ENCODE data around the gene NUPR1. TPM values are rescaled to one million over a fixed set of nuclear protein-coding genes. Genes with fewer than 3 reads are reported as not detected.

The NUPR1 gene
- total RNA-seq, 1 donor from 2014 or later = not detected

DNA sequence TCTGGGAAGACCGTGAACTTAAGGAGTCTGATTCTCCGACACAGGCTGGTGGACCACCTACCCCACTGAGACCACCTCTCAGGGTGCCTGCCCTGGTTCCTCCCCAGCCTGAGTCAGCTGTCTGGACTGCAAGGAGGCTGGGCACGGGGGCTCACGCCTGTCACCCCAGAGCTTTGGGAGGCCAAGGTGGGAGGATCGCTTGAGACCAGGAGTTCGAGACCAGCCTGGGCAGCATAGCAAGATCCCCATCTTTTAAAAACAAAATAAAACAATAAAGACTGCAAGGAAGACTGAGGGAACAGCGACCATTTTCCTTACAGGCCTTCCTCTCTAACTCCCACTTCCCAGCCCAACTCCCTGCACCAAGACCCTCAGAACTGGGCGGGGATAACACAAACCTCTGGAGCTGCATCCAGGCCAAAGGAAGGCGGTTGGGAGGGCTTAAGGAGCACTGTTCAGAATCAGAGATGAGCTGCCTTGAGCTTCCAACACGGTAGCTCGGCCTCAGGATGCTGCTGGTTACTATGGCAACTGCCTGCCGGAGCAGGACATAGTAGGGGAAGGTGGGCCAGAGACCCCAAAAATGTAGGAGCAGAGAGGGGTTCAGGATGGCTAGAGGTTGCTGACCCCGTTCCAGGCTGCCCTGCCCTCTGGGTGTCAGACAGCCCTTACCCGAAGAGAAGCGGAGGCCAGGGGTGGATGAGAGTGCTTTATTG lies 40.0 kb downstream of the NUPR1 start:
- Histone ChIP-seq H2AFZ (replicated peaks) (no peak overlapping the region), H3K9ac (no peak overlapping the region), H3K4me2 (no peak overlapping the region), H3K27ac (no peak overlapping the region), H3F3A (ENCODE audit: low read depth) (no peaks in the 10 kb centered on the region), H3K4me3 (no peak overlapping the region), H4K20me1 (ENCODE audit: low read depth) (no peaks in the 10 kb centered on the region), H3K36me3 (no peaks in the 10 kb centered on the region), H3K27me3 (no peaks in the 10 kb centered on the region), H3K79me2 (ENCODE audit: low read depth) (no peaks in the 10 kb centered on the region), H3K9me3 (ENCODE audit: low read depth) (no peaks in the 10 kb centered on the region), H3K4me1 (no peaks in the 10 kb centered on the region)
- Mint-ChIP-seq H3K4me3 (no peak overlapping the region), H3K27me3 (ENCODE audit: insufficient read depth, low read depth) (peaks cover 11% of the 10 kb centered on the region), H3K4me1 (peaks cover 5% of the 10 kb centered on the region), H3K27ac (no peak overlapping the region), H3K36me3 (no peaks in the 10 kb centered on the region), H3K9me3 (no peaks in the 10 kb centered on the region)
- no peak for DNase-seq (ENCODE audit: low spot score)
- TF ChIP-seq EZH2phosphoT487 (IDR thresholded peaks at IDR 0.05) (no peak), EZH2 (IDR thresholded peaks at IDR 0.05) (no peak)
- TF ChIP-seq, protein P1, sequence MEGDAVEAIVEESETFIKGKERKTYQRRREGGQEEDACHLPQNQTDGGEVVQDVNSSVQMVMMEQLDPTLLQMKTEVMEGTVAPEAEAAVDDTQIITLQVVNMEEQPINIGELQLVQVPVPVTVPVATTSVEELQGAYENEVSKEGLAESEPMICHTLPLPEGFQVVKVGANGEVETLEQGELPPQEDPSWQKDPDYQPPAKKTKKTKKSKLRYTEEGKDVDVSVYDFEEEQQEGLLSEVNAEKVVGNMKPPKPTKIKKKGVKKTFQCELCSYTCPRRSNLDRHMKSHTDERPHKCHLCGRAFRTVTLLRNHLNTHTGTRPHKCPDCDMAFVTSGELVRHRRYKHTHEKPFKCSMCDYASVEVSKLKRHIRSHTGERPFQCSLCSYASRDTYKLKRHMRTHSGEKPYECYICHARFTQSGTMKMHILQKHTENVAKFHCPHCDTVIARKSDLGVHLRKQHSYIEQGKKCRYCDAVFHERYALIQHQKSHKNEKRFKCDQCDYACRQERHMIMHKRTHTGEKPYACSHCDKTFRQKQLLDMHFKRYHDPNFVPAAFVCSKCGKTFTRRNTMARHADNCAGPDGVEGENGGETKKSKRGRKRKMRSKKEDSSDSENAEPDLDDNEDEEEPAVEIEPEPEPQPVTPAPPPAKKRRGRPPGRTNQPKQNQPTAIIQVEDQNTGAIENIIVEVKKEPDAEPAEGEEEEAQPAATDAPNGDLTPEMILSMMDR (IDR thresholded peaks at IDR 0.05) = no peak

DNA sequence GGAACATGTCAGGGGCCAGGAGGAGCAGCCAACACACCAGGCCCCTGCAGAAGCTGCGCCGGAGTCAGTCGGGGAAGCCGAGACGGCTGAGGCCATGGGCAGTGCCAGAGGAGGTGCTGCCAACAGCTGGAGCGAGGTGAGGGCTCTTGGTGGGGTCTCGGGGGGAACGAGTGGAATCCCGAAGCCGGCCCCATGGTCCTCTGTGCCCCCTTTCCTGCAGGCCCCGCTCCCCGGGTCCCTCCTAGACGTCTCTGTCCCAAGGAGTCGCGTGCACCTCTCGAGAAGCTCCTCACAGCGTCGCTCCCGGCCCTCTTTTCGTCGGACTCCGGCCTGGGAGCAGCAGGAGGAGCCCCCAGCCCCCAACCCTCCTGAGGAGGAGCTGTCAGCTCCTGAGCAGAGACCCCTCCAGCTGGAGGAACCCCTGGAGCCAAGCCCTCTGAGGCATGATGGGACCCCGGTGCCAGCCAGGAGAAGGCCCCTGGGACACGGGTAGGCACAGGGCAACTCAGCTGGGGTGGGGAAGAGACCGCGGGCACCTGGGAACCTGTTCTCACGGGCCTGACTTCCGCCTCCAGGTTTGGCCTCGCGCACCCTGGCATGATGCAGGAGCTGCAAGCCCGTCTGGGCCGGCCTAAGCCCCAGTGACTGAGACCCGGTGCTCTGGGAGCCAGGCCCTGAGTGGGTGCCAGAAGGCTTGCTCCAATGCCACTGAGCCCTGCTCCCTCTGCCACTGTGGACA lies 40.7 kb downstream of the NUPR1 start:
- no peak overlapping the region for H3K4me3 ChIP-seq
- H3K36me3 ChIP-seq = no peaks in the 10 kb centered on the region
- Mint-ChIP-seq H3K36me3 (no peaks in the 10 kb centered on the region), H3K4me3 (no peak overlapping the region), H3K27ac (no peak overlapping the region), H3K27me3 (ENCODE audit: insufficient read depth, low read depth) (peaks cover 16% of the 10 kb centered on the region), H3K9me3 (no peaks in the 10 kb centered on the region), H3K4me1 (peaks cover 5% of the 10 kb centered on the region)
- H2AFZ ChIP-seq (replicated peaks) = no peak overlapping the region
- no peaks in the 10 kb centered on the region for H4K20me1 ChIP-seq (ENCODE audit: low read depth)
- no peaks in the 10 kb centered on the region for H3F3A ChIP-seq (ENCODE audit: low read depth)
- TF ChIP-seq EZH2 (IDR thresholded peaks at IDR 0.05) (no peak), EZH2phosphoT487 (IDR thresholded peaks at IDR 0.05) (no peak)
- TF ChIP-seq, protein P1 (IDR thresholded peaks at IDR 0.05) = no peak
- no peak overlapping the region for H3K9ac ChIP-seq
- no peak overlapping the region for H3K27ac ChIP-seq
- no peaks in the 10 kb centered on the region for H3K4me1 ChIP-seq
- no peaks in the 10 kb centered on the region for H3K27me3 ChIP-seq
- no peaks in the 10 kb centered on the region for H3K79me2 ChIP-seq (ENCODE audit: low read depth)
- H3K9me3 ChIP-seq (ENCODE audit: low read depth) = no peaks in the 10 kb centered on the region
- no peak overlapping the region for H3K4me2 ChIP-seq
- DNase-seq (ENCODE audit: low spot score) = no peak

DNA sequence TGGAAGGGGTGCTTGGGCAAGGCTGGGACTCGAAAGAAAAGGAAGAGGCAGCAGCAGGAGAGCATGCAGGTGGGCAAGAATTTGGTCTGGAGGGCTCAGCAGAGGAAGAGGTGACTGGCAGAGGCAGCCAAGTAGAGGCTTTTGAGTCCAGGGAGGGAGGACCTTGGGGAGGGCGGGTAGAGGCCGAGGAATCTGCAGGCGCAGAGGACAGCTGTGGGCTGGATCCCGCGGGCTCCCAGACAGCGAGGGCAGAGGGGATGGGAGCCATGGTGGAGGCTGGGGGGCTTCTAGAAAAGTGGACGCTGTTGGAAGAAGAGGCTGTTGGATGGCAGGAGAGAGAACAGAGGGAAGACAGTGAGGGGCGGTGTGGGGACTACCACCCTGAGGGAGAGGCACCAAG lies 41.4 kb downstream of the NUPR1 start:
- no peak for DNase-seq (ENCODE audit: low spot score)
- Mint-ChIP-seq H3K4me3 (no peak overlapping the region), H3K9me3 (no peaks in the 10 kb centered on the region), H3K27ac (no peak overlapping the region), H3K4me1 (peaks cover 5% of the 10 kb centered on the region), H3K36me3 (no peaks in the 10 kb centered on the region), H3K27me3 (ENCODE audit: insufficient read depth, low read depth) (peaks cover 19% of the 10 kb centered on the region)
- Histone ChIP-seq H3K36me3 (no peaks in the 10 kb centered on the region), H3K27me3 (no peaks in the 10 kb centered on the region), H3K4me2 (no peak overlapping the region), H3K9ac (peak overlapping the region; percentile 32), H3K27ac (no peak overlapping the region), H3F3A (ENCODE audit: low read depth) (no peaks in the 10 kb centered on the region), H3K9me3 (ENCODE audit: low read depth) (no peaks in the 10 kb centered on the region), H2AFZ (replicated peaks) (no peak overlapping the region), H3K4me1 (no peaks in the 10 kb centered on the region), H3K4me3 (no peak overlapping the region), H4K20me1 (ENCODE audit: low read depth) (no peaks in the 10 kb centered on the region), H3K79me2 (ENCODE audit: low read depth) (no peaks in the 10 kb centered on the region)
- no peak for TF ChIP-seq EZH2 (IDR thresholded peaks at IDR 0.05)
- TF ChIP-seq EZH2phosphoT487 (IDR thresholded peaks at IDR 0.05) = no peak
- TF ChIP-seq, protein P1 (IDR thresholded peaks at IDR 0.05) = no peak
